Mesendoderm (in vitro differentiated cells): ENCODE results near the gene EYA2.

Experiments used
- DNase-seq: peaks from one replicate; pipeline ENCODE4 v3.0.0; 2013
- H2AK5ac ChIP-seq: 2 replicates; pipeline ENCODE4 v1.6.1; 2013; ENCODE audit warnings: low read length, inconsistent platforms
- H2BK120ac ChIP-seq: 2 replicates; pipeline ENCODE4 v1.6.1; 2013; ENCODE audit warnings: low read depth, mild to moderate bottlenecking, low read length, moderate library complexity, mixed read lengths
- H2BK15ac ChIP-seq: replicated peaks from 2 replicates; pipeline ENCODE4 v1.6.1; 2013; ENCODE audit warnings: low read depth, mild to moderate bottlenecking, moderate library complexity
- H2BK5ac ChIP-seq: 2 replicates; pipeline ENCODE4 v1.6.1; 2013; ENCODE audit warnings: low read length, inconsistent platforms
- H3K18ac ChIP-seq: 2 replicates; pipeline ENCODE4 v1.6.1; 2013; ENCODE audit warnings: mild to moderate bottlenecking, low read length, mixed read lengths
- H3K23ac ChIP-seq: one replicate; pipeline ENCODE4 v1.6.1; 2013; ENCODE audit warnings: low read length
- H3K27ac ChIP-seq: 2 replicates; pipeline ENCODE4 v1.5.1; 2013; ENCODE audit warnings: low read depth, mild to moderate bottlenecking, inconsistent platforms, low read length, moderate library complexity
- H3K27me3 ChIP-seq: 2 replicates; pipeline ENCODE4 v1.6.1; 2013; ENCODE audit warnings: low read length, control low read depth, mild to moderate bottlenecking, inconsistent platforms; ENCODE audit not compliant: insufficient read depth, poor library complexity
- H3K36me3 ChIP-seq: 2 replicates; pipeline ENCODE4 v1.6.1; 2013; ENCODE audit warnings: low read length, inconsistent platforms; ENCODE audit not compliant: control insufficient read depth, insufficient read depth
- H3K4ac ChIP-seq: one replicate; pipeline ENCODE4 v1.6.1; 2013; ENCODE audit warnings: low read depth, mild to moderate bottlenecking, low read length, moderate library complexity
- H3K4me1 ChIP-seq: 2 replicates; pipeline ENCODE4 v1.6.1; 2013; ENCODE audit warnings: low read depth, low read length, inconsistent platforms; ENCODE audit not compliant: control insufficient read depth
- H3K4me2 ChIP-seq: 2 replicates; pipeline ENCODE4 v1.6.1; 2013; ENCODE audit warnings: low read length
- H3K4me3 ChIP-seq: 2 replicates; pipeline ENCODE4 v1.5.1; 2013; ENCODE audit warnings: mild to moderate bottlenecking, low read length
- H3K56ac ChIP-seq: one replicate; pipeline ENCODE4 v1.6.1; 2013; ENCODE audit warnings: low read length
- H3K79me1 ChIP-seq: 2 replicates; pipeline ENCODE4 v1.6.1; 2013; ENCODE audit warnings: low read length, inconsistent platforms
- H3K79me2 ChIP-seq: 2 replicates; pipeline ENCODE4 v1.6.1; 2013; ENCODE audit warnings: mild to moderate bottlenecking, low read length; ENCODE audit not compliant: control insufficient read depth, insufficient read depth
- H3K9ac ChIP-seq: 2 replicates; pipeline ENCODE4 v1.6.1; 2013; ENCODE audit warnings: low read length, inconsistent platforms
- H4K5ac ChIP-seq: one replicate; pipeline ENCODE4 v1.6.1; 2013; ENCODE audit warnings: low read length
- H4K8ac ChIP-seq: one replicate; pipeline ENCODE4 v1.6.1; 2013; ENCODE audit warnings: low read depth, mild to moderate bottlenecking, control low read depth, low read length, moderate library complexity
- WGBS: extraction: QIAGEN DNeasy Blood & Tissue Kit; methylation state at CpG from one replicate; pipeline ENCODE4 v1.1.7; 2013; ENCODE audit warnings: low lambda C conversion rate, missing lambda C conversion rate; ENCODE audit not compliant: insufficient coverage; ENCODE audit errors: extremely low coverage; 5-methylcytosine and 5-hydroxymethylcytosine counted together

EYA2 gene

GRCh38 chr20:47127546-47127945 is 232.9 kb downstream of the EYA2 start:
- Histone ChIP-seq H2BK120ac (no peak overlapping the region), H3K36me3 (no peaks in the 10 kb centered on the region), H3K4me1 (peaks cover 2% of the 10 kb centered on the region), H3K27ac (no peak overlapping the region), H4K8ac (no peak overlapping the region), H3K79me2 (no peaks in the 10 kb centered on the region), H2AK5ac (no peak overlapping the region), H3K4me3 (no peak overlapping the region), H3K18ac (no peak overlapping the region), H2BK15ac (no peak overlapping the region), H3K4ac (no peak overlapping the region), H3K23ac (no peak overlapping the region), H3K27me3 (no peaks in the 10 kb centered on the region), H3K56ac (no peak overlapping the region), H3K79me1 (no peaks in the 10 kb centered on the region), H3K9ac (no peak overlapping the region), H2BK5ac (no peak overlapping the region), H4K5ac (no peak overlapping the region), H3K4me2 (no peak overlapping the region)
- no CpG with 5 or more reads among the region's 5 CpGs for WGBS
- peak; percentile 2 for DNase-seq

GRCh38 chr20:47127999-47128398 is 233.4 kb downstream of the EYA2 start:
- H3K4me2 ChIP-seq = no peak overlapping the region
- no peak overlapping the region for H3K27ac ChIP-seq
- H3K79me2 ChIP-seq = no peaks in the 10 kb centered on the region
- no peak overlapping the region for H2BK120ac ChIP-seq
- no peak overlapping the region for H3K9ac ChIP-seq
- no peak overlapping the region for H4K8ac ChIP-seq
- no peaks in the 10 kb centered on the region for H3K36me3 ChIP-seq
- H3K18ac ChIP-seq = no peak overlapping the region
- no peaks in the 10 kb centered on the region for H3K27me3 ChIP-seq
- H3K4ac ChIP-seq = no peak overlapping the region
- H3K4me1 ChIP-seq = peaks cover 2% of the 10 kb centered on the region
- no peak overlapping the region for H3K23ac ChIP-seq
- H3K56ac ChIP-seq = no peak overlapping the region
- H2BK15ac ChIP-seq = no peak overlapping the region
- H3K79me1 ChIP-seq = no peaks in the 10 kb centered on the region
- no peak overlapping the region for H2AK5ac ChIP-seq
- H2BK5ac ChIP-seq = no peak overlapping the region
- no peak overlapping the region for H4K5ac ChIP-seq
- WGBS = no CpG with 5 or more reads among the region's 6 CpGs
- DNase-seq = peak; percentile 22
- H3K4me3 ChIP-seq = no peak overlapping the region

GRCh38 chr20:47129306-47129705 is 234.7 kb downstream of the EYA2 start:
- Histone ChIP-seq H3K36me3 (no peaks in the 10 kb centered on the region), H2BK120ac (no peak overlapping the region), H4K8ac (no peak overlapping the region), H2BK5ac (no peak overlapping the region), H3K27ac (no peak overlapping the region), H3K79me2 (no peaks in the 10 kb centered on the region), H3K4ac (no peak overlapping the region), H2BK15ac (no peak overlapping the region), H3K9ac (no peak overlapping the region), H3K18ac (no peak overlapping the region), H3K23ac (no peak overlapping the region), H3K56ac (no peak overlapping the region), H3K4me2 (no peak overlapping the region), H2AK5ac (no peak overlapping the region), H3K4me3 (no peak overlapping the region), H3K4me1 (peaks cover 2% of the 10 kb centered on the region), H3K79me1 (no peaks in the 10 kb centered on the region), H4K5ac (no peak overlapping the region), H3K27me3 (no peaks in the 10 kb centered on the region)
- DNase-seq = no peak
- no CpG with 5 or more reads among the region's 1 CpG for WGBS

GRCh38 chr20:47133809-47134456 is 239.3 kb downstream of the EYA2 start:
- H4K5ac ChIP-seq = no peak overlapping the region
- no peaks in the 10 kb centered on the region for H3K79me2 ChIP-seq
- H3K9ac ChIP-seq = no peak overlapping the region
- no peak overlapping the region for H3K4me2 ChIP-seq
- no peak overlapping the region for H3K56ac ChIP-seq
- no peak overlapping the region for H3K23ac ChIP-seq
- no peak overlapping the region for H2BK5ac ChIP-seq
- no peak overlapping the region for H2AK5ac ChIP-seq
- H3K27ac ChIP-seq = no peak overlapping the region
- H3K4ac ChIP-seq = no peak overlapping the region
- H4K8ac ChIP-seq = no peak overlapping the region
- no CpG with 5 or more reads among the region's 3 CpGs for WGBS
- DNase-seq = peak; percentile 30
- H2BK15ac ChIP-seq = no peak overlapping the region
- H3K36me3 ChIP-seq = no peaks in the 10 kb centered on the region
- H3K18ac ChIP-seq = no peak overlapping the region
- H3K4me3 ChIP-seq = no peak overlapping the region
- H2BK120ac ChIP-seq = no peak overlapping the region
- H3K79me1 ChIP-seq = no peaks in the 10 kb centered on the region
- no peaks in the 10 kb centered on the region for H3K27me3 ChIP-seq
- H3K4me1 ChIP-seq = no peaks in the 10 kb centered on the region

- no peak overlapping the region for H2BK5ac ChIP-seq
- no peak overlapping the region for H4K8ac ChIP-seq
- no peak overlapping the region for H4K5ac ChIP-seq
- no peak overlapping the region for H3K9ac ChIP-seq
- no peaks in the 10 kb centered on the region for H3K4me1 ChIP-seq
- H2AK5ac ChIP-seq = no peak overlapping the region
- no peak overlapping the region for H3K18ac ChIP-seq
- no peak overlapping the region for H2BK120ac ChIP-seq
- no peak overlapping the region for H3K56ac ChIP-seq
- no peaks in the 10 kb centered on the region for H3K27me3 ChIP-seq
- no peak for DNase-seq
- no peak overlapping the region for H3K4ac ChIP-seq
- no peak overlapping the region for H3K4me3 ChIP-seq
- H3K27ac ChIP-seq = no peak overlapping the region
- H3K79me2 ChIP-seq = no peaks in the 10 kb centered on the region
- no peak overlapping the region for H3K4me2 ChIP-seq
- H2BK15ac ChIP-seq = no peak overlapping the region
- WGBS = no CpG with 5 or more reads among the region's 6 CpGs
- H3K36me3 ChIP-seq = no peaks in the 10 kb centered on the region
- no peak overlapping the region for H3K23ac ChIP-seq
- no peaks in the 10 kb centered on the region for H3K79me1 ChIP-seq
Measured at GRCh38 chr20:47136782-47137181, 242.1 kb downstream of the EYA2 start.

GRCh38 chr20:47137231-47137870 is 242.7 kb downstream of the EYA2 start:
- Histone ChIP-seq H3K4me2 (no peak overlapping the region), H3K27ac (no peak overlapping the region), H4K8ac (no peak overlapping the region), H4K5ac (no peak overlapping the region), H3K56ac (no peak overlapping the region), H2AK5ac (no peak overlapping the region), H3K79me1 (no peaks in the 10 kb centered on the region), H3K4me3 (no peak overlapping the region), H3K18ac (no peak overlapping the region), H3K4me1 (no peaks in the 10 kb centered on the region), H2BK5ac (no peak overlapping the region), H3K4ac (no peak overlapping the region), H3K36me3 (no peaks in the 10 kb centered on the region), H2BK15ac (no peak overlapping the region), H3K23ac (no peak overlapping the region), H3K27me3 (no peaks in the 10 kb centered on the region), H3K9ac (no peak overlapping the region), H3K79me2 (no peaks in the 10 kb centered on the region), H2BK120ac (no peak overlapping the region)
- no CpG with 5 or more reads among the region's 4 CpGs for WGBS
- no peak for DNase-seq
